AG04449 (cell line): ENCODE data around the gene JCAD.
A peak's percentile ranks its signal among the peaks of the same experiment; 100 is the strongest.

Experiments used
- CTCF ChIA-PET: fragments of 350-600 bp; formaldehyde crosslinking; extraction: SDS; loops from one replicate; lab custom pipeline; 2021; ENCODE audit warnings: antibody characterized with exemption; lab: Yijun Ruan, JAX
- POLR2A ChIA-PET: fragments of 400-600, 350-600 bp; formaldehyde crosslinking; extraction: SDS; loops from one replicate; lab custom pipeline; 2020; ENCODE audit warnings: antibody characterized with exemption, inconsistent platforms; lab: Yijun Ruan, JAX
- DNase-seq: peaks from one replicate; pipeline ENCODE4 v3.0.0-alpha.2; 2010; ENCODE audit warnings: low read depth, low spot score
- H3K4me3 ChIP-seq: 2 replicates; pipeline ENCODE4 v1.5.1; 2011; ENCODE audit warnings: low read depth, mild to moderate bottlenecking, control low read depth, low read length
- CTCF ChIP-seq: IDR thresholded peaks from one replicate; pipeline ENCODE4 v1.5.1; 2011; ENCODE audit warnings: mild to moderate bottlenecking, moderate library complexity, low read length, control low read depth, inconsistent platforms; ENCODE audit not compliant: insufficient read depth; ENCODE audit errors: missing control alignments

Gene JCAD

GRCh38 chr10:30000802-30001571 lies 58.4 kb downstream of the JCAD start:
- peak; percentile 54 for DNase-seq
- no peak overlapping the region for H3K4me3 ChIP-seq
- no peak for TF ChIP-seq CTCF
- CTCF ChIA-PET = interaction anchor here (0.7 to 9.8 kb wide), 25 partner anchors 12 to 590 kb away, joined by 3 to 164 read pairs (median 4); no protein-coding TSS in a partner anchor
- POLR2A ChIA-PET = no interaction called here

GRCh38 chr10:29998142-29998808 lies 61.1 kb downstream of the JCAD start:
- no peak overlapping the region for H3K4me3 ChIP-seq
- POLR2A ChIA-PET = interaction anchor here (0.6 kb wide), 1 partner anchor 277 kb away, joined by 3 read pairs; no protein-coding TSS in a partner anchor
- DNase-seq = no peak
- peak; percentile 96 for TF ChIP-seq CTCF
- CTCF ChIA-PET = interaction anchor here (0.6 to 9.8 kb wide), 73 partner anchors 14 to 593 kb away, joined by 3 to 164 read pairs (median 4); no protein-coding TSS in a partner anchor

- CTCF ChIA-PET = interaction anchor here (9.8 kb wide), 1 partner anchor 11 kb away, joined by 164 read pairs; no protein-coding TSS in a partner anchor
- POLR2A ChIA-PET = no interaction called here
- no peak overlapping the region for H3K4me3 ChIP-seq
- DNase-seq = no peak
- no peak for TF ChIP-seq CTCF
These were observed 64.6 kb downstream of the JCAD start for GRCh38 chr10:29994811-29995210.

GRCh38 chr10:29993319-29993915 lies 66.0 kb downstream of the JCAD start:
- no peak for TF ChIP-seq CTCF
- CTCF ChIA-PET = interaction anchor here (1.2 to 9.8 kb wide), 2 partner anchors 10 kb away, joined by 5 to 164 read pairs; no protein-coding TSS in a partner anchor
- no peak overlapping the region for H3K4me3 ChIP-seq
- no peak for DNase-seq
- POLR2A ChIA-PET = no interaction called here

GRCh38 chr10:29992914-29993313 lies 66.5 kb downstream of the JCAD start:
- no peak overlapping the region for H3K4me3 ChIP-seq
- no peak for DNase-seq
- ChIA-PET POLR2A (no interaction called here), CTCF (interaction anchor here (1.2 kb wide), 1 partner anchor 10 kb away, joined by 5 read pairs; no protein-coding TSS in a partner anchor)
- no peak for TF ChIP-seq CTCF
